HG03565 (cell line): ENCODE measurements around the gene CEP70.
"Not testable (repeated sequence)": the region's sequence is repeated elsewhere in the genome, so short reads cannot be mapped to it uniquely, and the experiment has no call there.

ENCODE experiments used
- ATAC-seq: cut with Tn5 transposase; IDR thresholded peaks from one replicate; pipeline ENCODE4 v1.9.1; 2021; ENCODE audit warnings: mild to moderate bottlenecking, moderate library complexity; ENCODE audit not compliant: unreplicated experiment

The CEP70 gene

DNA sequence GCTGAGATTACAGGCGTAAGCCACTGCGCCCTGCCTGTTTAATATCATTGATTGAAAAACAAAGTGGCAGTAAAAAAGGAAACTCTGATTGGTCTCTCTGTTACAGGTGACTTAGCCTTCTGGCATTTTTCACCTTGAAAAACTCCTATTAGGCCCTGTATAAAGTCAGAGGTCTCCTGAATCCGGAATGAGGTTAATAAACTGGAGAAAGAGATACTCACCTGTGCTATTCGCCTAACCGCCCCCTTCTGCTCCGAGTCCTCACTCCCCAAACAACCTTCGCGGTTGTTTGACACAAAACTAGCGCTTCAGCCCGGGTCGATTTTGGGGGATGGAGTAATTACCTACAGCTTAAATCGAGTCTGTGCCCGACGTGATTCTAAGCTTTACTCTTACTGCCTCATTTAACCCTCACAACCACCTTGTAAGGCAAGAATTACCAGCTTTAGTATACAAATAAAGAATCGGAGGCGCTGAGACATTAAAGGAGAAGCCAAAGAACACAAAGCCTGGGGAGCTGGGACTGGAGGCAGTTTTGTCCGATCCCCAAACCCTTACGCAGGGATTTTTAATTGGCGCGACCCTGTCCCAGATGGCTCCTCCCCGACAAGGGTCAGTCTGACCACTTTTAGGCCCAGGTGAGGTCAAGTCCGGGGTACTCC, 441 bp downstream of the CEP70 start:
- ATAC-seq, result no peak

DNA sequence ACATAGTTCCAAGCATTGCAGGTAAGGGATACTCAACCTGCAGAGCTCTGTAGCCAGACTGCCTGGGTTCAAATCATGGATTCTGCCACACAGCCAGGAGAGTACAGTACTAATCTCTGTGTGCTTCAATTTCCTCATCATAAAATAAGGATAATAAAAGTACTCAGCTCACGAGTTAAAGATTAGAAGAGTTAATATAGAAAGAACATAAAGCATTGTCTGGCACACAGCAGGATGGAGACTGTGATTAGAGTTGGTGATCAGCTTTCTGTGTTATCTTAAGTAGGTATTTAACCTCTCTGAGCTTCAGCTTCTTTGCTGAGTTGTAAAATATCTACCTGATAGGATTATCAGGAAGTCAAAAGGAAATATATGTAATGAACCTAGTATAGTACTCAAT, 2.7 kb downstream of the CEP70 start:
- no peak for ATAC-seq

DNA sequence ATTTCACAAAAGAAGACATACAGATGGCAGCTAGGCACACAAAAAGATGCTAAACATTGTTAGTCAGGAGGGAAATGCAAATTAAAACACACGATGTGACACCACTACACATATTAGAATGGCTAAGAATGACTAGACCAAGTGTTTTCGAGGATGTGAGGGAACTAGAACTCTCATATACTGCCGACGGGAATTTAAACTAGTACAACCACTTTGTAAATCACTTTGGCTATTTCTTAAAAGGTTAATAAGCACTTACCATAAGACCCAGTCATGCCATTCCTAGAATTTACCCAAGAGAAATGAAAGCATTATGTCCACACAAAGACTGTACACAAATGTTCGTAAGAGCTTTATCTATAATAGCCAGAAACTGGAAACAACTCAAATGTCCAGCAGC, 5.6 kb downstream of the CEP70 start:
- ATAC-seq, result no peak

DNA sequence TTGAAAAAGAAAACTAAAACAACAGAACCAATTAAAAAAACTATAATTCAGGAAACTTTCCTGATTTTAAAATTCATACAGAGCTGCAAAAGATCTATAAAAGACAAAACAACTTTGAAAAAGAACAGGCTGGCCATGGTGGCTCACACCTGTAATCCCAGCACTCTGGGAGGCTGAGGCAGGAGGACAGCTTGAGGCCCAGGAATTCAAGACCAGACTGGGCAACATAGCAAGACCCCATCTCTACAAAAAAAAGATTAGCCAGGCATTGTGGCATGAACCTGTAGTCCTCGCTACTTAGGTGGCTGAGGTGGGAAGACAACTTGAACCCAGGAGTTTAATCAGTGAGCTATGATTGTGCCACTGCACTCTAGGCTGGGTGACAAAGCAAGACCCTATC, 6.7 kb downstream of the CEP70 start:
- ATAC-seq, result no peak

DNA sequence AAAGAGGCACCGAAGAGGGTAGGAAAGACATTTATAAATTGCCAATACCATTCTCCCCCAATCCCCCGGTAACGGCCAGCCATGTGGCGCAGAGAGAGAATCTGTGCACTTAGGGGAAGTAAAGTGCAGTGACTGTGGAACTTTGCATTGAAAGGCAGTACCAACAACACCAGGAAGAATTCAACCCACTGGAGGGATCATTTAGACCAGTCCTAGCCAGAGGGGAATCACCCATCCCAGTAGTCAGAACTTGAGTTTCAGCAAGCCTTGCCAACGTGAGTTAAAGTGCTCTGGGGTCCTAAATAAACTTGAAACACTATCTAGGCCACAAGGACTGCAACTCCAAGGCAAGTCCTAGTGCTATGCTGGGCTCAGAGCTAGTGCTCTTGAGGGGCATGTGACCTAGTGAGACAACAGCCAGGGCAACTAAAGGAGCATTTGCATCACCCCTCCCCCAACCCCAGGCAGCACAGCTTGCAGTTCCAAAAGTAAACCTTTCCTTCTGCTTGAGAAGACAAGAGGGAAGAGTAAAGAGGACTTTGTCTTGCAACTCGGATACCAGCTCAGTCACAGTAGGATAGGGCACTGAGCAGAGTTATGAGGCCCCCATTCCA, 15.0 kb downstream of the CEP70 start:
- ATAC-seq, result no peak

DNA sequence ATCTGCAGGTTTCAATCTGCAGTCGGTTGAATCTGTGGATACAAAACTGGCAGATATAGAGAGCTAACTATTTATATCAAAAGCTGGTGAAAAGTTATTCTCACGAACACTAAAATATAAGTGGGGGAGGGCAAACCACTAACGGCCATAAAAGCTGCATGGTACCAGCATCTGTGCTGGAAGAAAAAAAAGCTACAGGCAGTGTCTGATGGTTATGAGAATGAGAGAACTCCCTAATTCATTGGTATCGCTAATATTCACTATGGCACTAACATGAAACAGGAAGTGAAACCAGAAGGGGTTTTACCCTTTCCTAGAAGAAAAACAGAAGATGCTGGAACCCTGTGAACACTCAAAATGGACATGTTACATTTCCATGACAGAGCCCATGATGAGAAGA, 15.9 kb downstream of the CEP70 start:
- ATAC-seq, result peak; percentile 85

DNA sequence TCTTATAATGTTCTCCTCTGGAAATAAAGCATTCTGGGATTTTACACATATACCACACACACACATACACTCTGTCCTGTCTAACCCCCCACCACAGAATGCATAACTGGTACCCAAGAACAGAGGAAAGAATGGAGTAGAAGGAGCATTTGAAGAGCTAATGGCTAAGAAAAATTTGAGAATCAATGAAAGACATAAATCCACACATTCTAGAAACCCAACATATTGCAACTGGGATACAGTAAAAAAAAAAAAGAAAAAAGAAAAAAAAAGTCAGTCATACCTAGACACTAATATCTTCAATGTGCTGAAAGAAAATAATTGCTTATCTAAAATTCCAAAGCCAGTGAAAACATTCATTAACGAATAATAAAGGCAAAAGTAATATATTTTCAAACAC, 20.9 kb downstream of the CEP70 start:
- no peak for ATAC-seq

DNA sequence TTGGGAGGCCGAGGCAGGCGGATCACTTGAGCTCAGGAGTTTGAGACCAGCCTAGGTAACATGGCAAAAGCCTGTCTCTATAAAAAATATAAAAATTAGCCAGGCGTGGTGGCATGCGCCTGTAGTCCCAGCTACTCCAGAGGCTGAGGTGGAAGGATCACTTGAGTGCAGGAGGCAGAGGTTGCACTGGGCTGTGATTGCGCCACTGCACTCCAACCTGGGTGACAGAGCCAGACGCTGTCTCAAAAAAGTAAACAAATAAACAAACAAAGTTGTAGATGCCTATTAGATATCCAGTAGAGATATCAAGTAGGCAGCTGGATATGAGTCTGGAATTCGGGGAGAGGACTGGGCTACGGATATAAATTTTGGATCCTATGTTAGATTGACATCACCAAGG, 24.4 kb downstream of the CEP70 start:
- ATAC-seq, result not testable (repeated sequence)

DNA sequence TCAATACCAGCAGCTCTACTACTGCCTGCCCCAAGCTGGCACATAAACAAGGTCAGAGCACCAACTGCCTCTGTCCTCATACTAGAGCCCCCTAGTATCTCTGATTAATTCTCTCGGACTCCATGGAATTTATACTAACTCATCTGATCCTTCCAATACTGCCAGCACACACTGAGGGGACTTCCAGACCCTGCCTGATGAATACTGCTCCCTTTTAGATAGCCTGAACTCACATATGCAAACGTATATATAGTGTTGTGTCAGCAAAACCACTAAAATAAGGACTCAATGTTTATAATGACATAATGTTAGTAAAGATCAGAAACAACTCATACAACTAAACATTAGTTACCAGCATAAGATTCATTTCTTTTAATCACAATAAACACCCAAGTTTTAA, 25.0 kb downstream of the CEP70 start:
- no peak for ATAC-seq

DNA sequence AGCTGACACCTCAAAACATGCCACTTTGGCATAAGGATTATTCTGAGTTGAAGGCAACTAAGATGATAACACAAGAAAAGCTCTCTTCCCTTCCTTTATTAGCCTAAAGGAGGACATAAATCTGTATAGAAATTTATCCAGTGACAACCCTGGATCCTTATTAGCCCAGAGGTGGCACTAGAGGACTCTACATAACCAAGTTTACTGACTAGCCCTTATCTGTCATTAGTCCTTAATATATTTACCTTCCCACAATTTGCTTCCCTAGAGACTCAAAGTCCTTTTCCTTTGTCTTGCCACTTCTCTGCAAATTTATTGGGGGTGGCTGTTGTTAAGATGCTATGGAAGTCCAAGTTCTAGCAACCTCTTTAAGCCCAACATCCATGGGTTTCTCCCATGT, 26.7 kb downstream of the CEP70 start:
- ATAC-seq, result no peak

DNA sequence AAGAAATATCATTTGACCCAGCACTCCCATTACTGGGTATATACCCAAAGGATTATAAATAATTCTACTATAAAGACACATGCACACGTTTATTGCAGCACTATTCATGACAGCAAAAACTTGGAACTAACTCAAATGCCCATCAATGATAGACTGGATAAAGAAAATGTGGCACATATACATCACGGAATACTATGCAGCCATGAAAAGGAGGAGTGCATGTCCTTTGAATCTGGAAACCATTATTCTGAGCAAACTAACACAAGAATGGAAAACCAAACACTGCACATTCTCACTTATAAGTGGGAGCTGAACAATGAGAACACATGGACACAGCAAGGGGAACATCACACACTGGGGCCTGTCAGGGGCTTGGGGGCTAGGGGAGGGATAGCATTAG, 27.8 kb downstream of the CEP70 start:
- ATAC-seq, result not testable (repeated sequence)

DNA sequence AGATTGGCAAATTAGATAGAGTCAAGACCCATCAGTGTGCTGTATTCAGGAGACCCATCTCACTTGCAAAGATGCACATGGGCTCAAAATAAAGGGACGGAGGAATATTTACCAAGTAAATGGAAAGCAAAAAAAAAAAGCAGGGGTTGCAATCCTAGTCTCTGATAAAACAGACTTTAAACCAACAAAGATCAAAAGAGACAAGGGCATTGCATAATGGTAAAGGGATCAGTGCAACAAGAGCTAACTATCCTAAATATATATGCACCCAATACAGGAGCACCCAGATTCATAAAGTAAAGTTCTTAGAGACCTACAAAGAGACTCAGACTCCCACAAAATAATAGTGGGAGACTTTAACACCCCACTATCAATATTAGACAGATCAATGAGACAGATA, 31.2 kb downstream of the CEP70 start:
- ATAC-seq, result not testable (repeated sequence)

DNA sequence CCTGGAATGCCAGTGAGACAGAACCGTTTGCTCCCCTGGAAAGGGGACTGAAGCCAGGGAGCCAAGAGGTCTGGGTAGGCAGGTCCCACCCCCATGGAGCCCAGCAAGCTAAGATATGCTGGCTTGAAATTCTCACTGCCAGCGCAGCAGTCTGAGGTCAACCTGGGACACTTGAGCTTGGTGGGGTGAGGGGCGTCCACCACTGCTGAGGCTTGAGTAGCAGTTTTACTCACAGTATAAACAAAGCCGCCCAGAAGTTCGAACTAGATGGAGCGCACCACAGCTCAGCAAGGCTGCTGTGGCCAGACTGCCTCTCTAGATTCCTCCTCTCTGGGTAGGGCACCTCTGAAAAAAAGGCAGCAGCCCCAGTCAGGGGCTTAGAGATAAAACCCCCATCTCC, 33.6 kb downstream of the CEP70 start:
- no peak for ATAC-seq

DNA sequence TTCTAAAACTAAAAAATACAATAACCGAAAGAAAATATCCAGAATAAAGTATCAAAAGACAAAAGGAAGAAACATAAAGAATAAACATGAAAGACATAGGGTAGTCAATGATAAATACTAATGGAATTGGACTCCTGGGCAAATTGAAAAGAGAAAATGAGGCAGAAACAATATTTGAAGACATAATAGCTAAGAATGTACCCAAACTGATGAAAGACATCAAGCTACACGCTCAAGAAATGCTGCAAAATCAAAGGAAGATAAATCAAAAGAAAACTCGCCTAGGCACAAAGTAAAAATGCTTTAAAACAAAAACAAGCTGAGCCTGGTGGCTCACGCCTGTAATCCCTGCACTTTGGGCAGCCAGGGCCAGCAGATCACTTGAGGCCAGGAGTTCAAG, 34.9 kb downstream of the CEP70 start:
- ATAC-seq, result no peak

DNA sequence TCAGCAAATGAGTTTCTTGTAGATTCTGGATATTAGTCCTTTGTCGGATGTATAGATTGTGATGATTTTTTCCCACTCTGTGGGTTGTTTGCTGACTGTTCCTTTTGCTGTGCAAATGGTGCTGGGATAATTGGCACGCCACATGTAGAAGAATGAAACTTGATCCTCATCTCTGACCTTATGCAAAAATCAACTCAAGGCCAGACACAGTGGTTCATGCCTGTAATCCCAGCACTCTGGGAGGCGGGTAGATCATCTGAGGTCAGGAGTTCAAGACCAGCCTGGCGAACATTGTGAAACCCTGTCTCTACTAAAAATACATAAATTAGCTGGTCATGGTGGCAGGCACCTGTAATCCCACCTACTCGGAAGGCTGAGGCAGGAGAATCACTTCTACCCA, 39.3 kb downstream of the CEP70 start:
- ATAC-seq, result not testable (repeated sequence)

DNA sequence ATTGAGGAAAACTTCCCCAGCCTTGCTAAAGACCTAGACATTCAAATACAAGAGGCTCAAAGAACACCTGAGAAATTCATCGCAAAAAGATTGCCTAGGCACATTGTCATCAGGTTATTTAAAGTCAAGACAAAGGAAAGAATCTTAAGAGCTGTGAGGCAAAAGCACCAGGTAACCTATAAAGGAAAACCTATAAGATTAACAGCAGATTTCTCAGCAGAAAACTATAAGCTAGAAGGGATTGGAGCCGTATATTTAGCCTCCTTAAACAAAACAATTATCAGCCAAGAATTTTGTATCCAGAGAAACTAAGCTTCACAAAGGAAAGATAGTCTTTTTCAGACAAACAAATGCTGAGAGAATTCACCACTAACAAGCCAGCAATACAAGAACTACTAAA, 43.1 kb downstream of the CEP70 start:
- ATAC-seq, result not testable (repeated sequence)

DNA sequence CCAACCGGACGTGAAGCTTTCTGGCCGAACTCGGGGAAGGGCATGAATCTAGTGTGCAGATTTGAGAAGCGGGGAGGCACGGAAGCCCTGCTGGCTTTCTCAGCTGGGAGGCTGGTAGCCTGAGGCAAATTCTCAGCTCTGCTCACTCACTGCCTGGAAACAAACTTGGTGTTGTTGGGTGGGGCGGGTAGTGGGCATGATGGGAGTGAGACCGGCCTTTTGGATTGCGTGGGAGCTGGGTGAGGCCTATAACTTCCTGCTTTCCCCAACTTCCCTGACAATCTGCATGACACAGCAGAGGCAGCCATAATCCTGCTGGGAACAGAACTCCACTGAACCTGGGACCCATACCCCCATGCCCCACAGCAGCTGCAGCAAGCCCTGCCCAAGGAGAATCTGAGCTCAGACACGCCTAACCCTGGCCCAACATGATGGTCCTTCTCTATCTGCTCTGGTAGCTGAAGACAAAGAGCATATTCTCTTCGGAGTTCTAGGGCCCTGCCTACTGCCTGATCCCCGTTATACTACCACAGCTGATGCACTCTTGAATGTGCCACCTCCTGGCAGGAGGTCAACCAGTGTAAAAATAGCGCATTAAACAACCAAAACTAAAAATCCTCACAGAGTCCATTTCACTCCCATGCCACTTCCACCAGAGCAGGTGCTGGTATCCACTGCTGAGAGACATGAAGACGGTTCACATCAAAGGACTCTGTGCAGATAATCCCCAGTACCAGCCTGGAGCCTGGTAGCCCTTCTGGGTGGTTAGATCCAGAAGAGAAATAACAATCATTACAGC, 44.7 kb downstream of the CEP70 start:
- no peak for ATAC-seq

DNA sequence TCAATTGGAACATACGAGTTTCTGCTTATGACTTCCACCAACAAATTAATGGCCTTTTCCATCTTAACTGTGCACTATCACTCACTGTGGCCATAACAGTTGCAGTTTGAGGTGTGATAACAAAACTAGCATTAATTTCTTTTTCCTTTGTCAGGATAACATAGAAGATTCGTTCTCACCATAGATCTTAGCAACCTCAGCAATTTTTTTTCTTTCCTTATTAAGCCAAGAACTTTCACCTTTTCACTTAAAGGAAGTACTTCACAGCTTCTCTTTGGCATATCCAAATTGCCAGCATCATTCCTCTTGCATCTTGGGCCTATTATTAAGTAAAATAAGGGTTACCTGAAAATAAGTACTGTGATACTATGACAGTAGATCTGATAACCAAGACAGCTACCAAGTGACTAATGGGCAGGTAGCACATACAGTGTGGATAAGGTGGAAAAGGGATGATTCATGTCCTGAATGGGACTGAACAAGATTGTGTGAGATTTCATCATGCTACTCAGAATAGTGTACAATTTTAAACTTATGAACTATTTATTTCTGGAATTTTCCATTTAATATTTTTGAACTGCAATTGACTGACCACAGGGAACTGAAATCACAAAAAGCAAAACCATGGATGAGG, 46.6 kb downstream of the CEP70 start:
- ATAC-seq, result no peak

DNA sequence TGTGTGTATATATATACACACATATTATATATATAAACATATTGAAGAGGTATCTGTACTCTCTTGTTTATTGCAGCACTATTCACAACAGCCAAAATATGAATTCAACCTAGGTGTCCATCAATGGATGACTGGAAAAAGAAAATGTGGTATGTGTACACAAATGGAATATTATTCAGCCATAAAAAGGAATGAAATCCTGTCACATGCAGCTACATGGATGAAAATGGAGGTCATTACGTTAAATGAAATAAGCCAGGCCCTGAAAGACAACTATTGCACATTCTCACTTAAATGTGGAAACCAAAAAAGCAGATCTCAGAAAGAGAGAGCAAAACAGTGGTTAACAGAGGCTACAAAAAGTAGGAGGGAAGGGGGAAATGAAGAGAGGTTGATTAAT, 49.5 kb downstream of the CEP70 start:
- ATAC-seq, result no peak

DNA sequence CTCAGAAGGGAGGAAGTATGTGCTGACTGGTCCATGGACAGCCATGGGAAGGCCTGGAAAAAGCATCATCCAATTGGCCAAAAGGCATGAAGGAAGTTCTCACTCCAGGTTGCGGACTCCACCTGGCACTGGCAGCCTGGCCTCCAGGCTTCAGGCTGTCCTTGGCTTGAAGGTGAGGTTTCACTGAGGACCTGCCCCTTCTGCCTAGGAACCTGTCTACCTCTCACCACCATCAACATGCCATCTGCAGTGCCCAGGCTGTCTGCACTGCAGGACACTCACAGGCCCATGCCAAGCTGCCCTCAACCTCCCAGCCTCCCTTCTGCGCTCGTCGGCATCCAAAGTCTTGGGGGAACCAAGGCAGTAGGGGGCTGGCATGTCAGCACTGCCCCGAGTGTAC, 51.1 kb downstream of the CEP70 start:
- ATAC-seq, result no peak

DNA sequence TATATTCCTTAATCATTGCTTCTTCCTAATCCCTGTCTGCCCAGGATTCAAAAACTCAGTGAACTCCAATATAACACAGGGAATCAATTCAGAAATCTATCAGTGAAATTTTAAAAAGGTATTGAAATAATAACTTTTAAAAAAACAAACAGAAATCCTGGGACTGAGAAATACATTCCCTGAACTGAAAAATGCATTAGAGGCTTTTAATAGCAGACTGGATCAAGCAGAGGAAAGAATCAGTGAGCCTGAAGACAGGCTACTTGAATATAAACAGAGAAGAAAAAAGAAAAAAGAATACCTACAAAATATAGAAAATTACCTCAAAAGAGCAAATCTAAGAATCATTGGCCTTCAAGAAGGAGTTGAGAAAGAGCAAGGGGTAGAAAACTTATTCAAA, 54.7 kb downstream of the CEP70 start:
- ATAC-seq, result no peak

DNA sequence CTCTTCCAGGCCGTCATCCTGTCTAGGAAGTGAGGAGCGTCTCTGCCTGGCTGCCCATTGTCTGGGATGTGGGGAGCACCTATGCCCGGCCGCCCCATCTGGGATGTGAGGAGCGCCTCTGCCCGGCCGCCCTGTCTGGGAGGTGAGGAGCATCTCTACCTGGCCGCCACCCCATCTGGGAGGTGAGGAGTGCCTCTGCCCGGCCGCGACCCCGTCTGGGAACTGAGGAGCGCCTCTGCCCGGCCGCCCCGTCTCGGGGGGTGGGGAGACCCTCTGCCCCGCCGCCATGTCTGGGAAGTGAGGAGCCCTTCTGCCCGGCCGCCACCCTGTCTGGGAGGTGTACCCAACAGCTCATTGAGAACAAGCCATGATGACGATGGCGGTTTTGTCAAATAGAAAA, 72.6 kb downstream of the CEP70 start:
- ATAC-seq, result not testable (repeated sequence)
